ENCODE data around the gene CLDN9. TPM values are rescaled to one million over a fixed set of nuclear protein-coding genes. Genes with fewer than 3 reads are reported as not detected.
A peak's percentile ranks its signal among the peaks of the same experiment; 100 is the strongest.

CLDN9 gene
- total and polyA plus RNA-seq, 7 donors, result 0.28 TPM; not detected in 6

GRCh38 chr16:2969545-2970521 lies 42.9 kb upstream of the CLDN9 start:
- TF ChIP-seq POLR2AphosphoS5 (IDR thresholded peaks at IDR 0.05) (no peak), EP300 (IDR thresholded peaks at IDR 0.05) (no peak), CTCF (IDR thresholded peaks at IDR 0.05) (no peak), POLR2A (IDR thresholded peaks at IDR 0.05) (no peak)
- WGBS, 2 donors, result 1 to 2% methylated on average over 83 of the region's 83 CpGs
- Histone ChIP-seq H3K9me3 (no peaks in the 10 kb centered on the region), H3K4me3 (peak overlapping the region; percentile 33 to 82 (median 58)), H3K27ac (peak overlapping the region; percentile 26 to 51 (median 37)), H3K36me3 (no peaks in the 10 kb centered on the region), H3K27me3 (peaks cover 34 to 60% (median 52%) of the 10 kb centered on the region in 3 donors), H3K4me1 (peaks cover 0 to 46% (median 37%) of the 10 kb centered on the region in 4 donors)
- intact Hi-C loops (cut with DNase I), result loop anchor here (2.0 kb wide), 1 partner anchor 13 kb away; no protein-coding TSS in a partner anchor
- DNase-seq, result no peak

GRCh38 chr16:2970563-2970962 lies 42.2 kb upstream of the CLDN9 start:
- intact Hi-C loops (cut with DNase I), result no loop called here
- H3K4me3 ChIP-seq, result peak overlapping the region in 2 of 4 donors; percentile 69 to 82
- peaks cover 27 to 52% (median 44%) of the 10 kb centered on the region in 3 donors for H3K27me3 ChIP-seq
- 77 to 79% methylated on average over 6 of the region's 6 CpGs for WGBS, 2 donors
- no peaks in the 10 kb centered on the region for H3K36me3 ChIP-seq
- no peaks in the 10 kb centered on the region for H3K9me3 ChIP-seq
- H3K4me1 ChIP-seq, result peaks cover 0 to 39% (median 32%) of the 10 kb centered on the region in 4 donors
- no peak overlapping the region for H3K27ac ChIP-seq
- no peak for DNase-seq
- TF ChIP-seq POLR2AphosphoS5 (IDR thresholded peaks at IDR 0.05) (no peak), POLR2A (IDR thresholded peaks at IDR 0.05) (no peak), EP300 (IDR thresholded peaks at IDR 0.05) (no peak), CTCF (IDR thresholded peaks at IDR 0.05) (no peak)

GRCh38 chr16:2971134-2971984 lies 41.4 kb upstream of the CLDN9 start:
- TF ChIP-seq POLR2AphosphoS5 (IDR thresholded peaks at IDR 0.05) (no peak), POLR2A (IDR thresholded peaks at IDR 0.05) (no peak), EP300 (IDR thresholded peaks at IDR 0.05) (no peak), CTCF (IDR thresholded peaks at IDR 0.05) (no peak)
- no peak for DNase-seq
- peaks cover 0 to 38% (median 31%) of the 10 kb centered on the region in 4 donors for H3K4me1 ChIP-seq

GRCh38 chr16:2971985-2972784 lies 40.5 kb upstream of the CLDN9 start:
- no peak overlapping the region for H3K4me3 ChIP-seq
- DNase-seq, result no peak

More at GRCh38 chr16:2971134-2971984, 41.4 kb upstream of the CLDN9 start:
- intact Hi-C loops (cut with DNase I), result no loop called here
- Histone ChIP-seq H3K4me3 (no peak overlapping the region), H3K36me3 (no peaks in the 10 kb centered on the region), H3K27me3 (peaks cover 19 to 44% (median 36%) of the 10 kb centered on the region in 3 donors), H3K9me3 (no peaks in the 10 kb centered on the region), H3K27ac (no peak overlapping the region)
- WGBS, 2 donors, result 90 to 92% methylated on average over 35 of the region's 35 CpGs

More at GRCh38 chr16:2971985-2972784, 40.5 kb upstream of the CLDN9 start:
- Histone ChIP-seq H3K27me3 (peaks cover 11 to 41% (median 28%) of the 10 kb centered on the region in 3 donors), H3K27ac (no peak overlapping the region), H3K36me3 (no peaks in the 10 kb centered on the region), H3K4me1 (peaks cover 0 to 30% (median 24%) of the 10 kb centered on the region in 4 donors), H3K9me3 (no peaks in the 10 kb centered on the region)
- intact Hi-C loops (cut with DNase I), result no loop called here
- no peak for TF ChIP-seq POLR2A (IDR thresholded peaks at IDR 0.05)
- TF ChIP-seq CTCF (IDR thresholded peaks at IDR 0.05), result no peak
- TF ChIP-seq EP300 (IDR thresholded peaks at IDR 0.05), result no peak
- no peak for TF ChIP-seq POLR2AphosphoS5 (IDR thresholded peaks at IDR 0.05)
- WGBS, 2 donors, result 81 to 83% methylated on average over 15 of the region's 15 CpGs

Data from sigmoid colon (tissue), 7 donors.